PC-9 (cell line): ENCODE results near the gene PLA2R1. TPM values are rescaled to one million over a fixed set of nuclear protein-coding genes. Genes with fewer than 3 reads are reported as not detected.

Experiments
- BruUV-seq: library from RNA; stranded (reverse); fragments of 400-500 nt; replicated peaks from 2 replicates; lab custom pipeline; 2021; lab: Mats Ljungman, UMichigan
- CTCF ChIA-PET: fragments of 300-600 bp; sonication (Branson Sonifier 250); formaldehyde crosslinking; loops from one replicate; lab custom pipeline; 2022; ENCODE audit warnings: antibody characterized with exemption; lab: Charles Lee
- POLR2A ChIA-PET: fragments of 300-600 bp; sonication (Branson Sonifier 250); formaldehyde crosslinking; loops from one replicate; lab custom pipeline; 2022; ENCODE audit warnings: antibody characterized with exemption; ENCODE audit not compliant: unreplicated experiment; lab: Charles Lee
- DNase-seq, 2 experiments: peaks; one replicate each; pipeline versions ENCODE4 v3.0.0 to v3.0.0-alpha.2; 2015 to 2022; ENCODE audit warnings: mixed read lengths in 1 of 2
- H2AFZ ChIP-seq: fragments of 200-600 bp; sonication (generic); 2 replicates; pipeline ENCODE4 v1.8.1; 2017; ENCODE audit warnings: antibody characterized with exemption
- H3F3A ChIP-seq: fragments of 200-600 bp; sonication (generic); 2 replicates; pipeline ENCODE4 v1.8.1; 2017; ENCODE audit warnings: antibody characterized with exemption, mild to moderate bottlenecking, low read depth; ENCODE audit not compliant: insufficient read depth
- H3K27ac ChIP-seq: fragments of 200-600 bp; sonication (generic); 2 replicates; pipeline ENCODE4 v1.6.1; 2016; ENCODE audit warnings: mixed run types
- H3K27me3 ChIP-seq: fragments of 200-600 bp; sonication (generic); 2 replicates; pipeline ENCODE4 v1.6.1; 2016; ENCODE audit warnings: low read depth, mixed run types; ENCODE audit not compliant: insufficient read depth
- H3K36me3 ChIP-seq: fragments of 200-600 bp; sonication (generic); 2 replicates; pipeline ENCODE4 v1.6.1; 2016; ENCODE audit warnings: low read depth, mixed run types
- H3K4me1 ChIP-seq: fragments of 200-600 bp; sonication (generic); replicated peaks from 2 replicates; pipeline ENCODE4 v1.6.1; 2016; ENCODE audit warnings: mixed run types; ENCODE audit not compliant: insufficient read depth
- H3K4me2 ChIP-seq: fragments of 200-600 bp; sonication (generic); 2 replicates; pipeline ENCODE4 v1.6.1; 2017; ENCODE audit warnings: mixed run types
- H3K4me3 ChIP-seq: fragments of 200-600 bp; sonication (generic); 2 replicates; pipeline ENCODE4 v1.6.1; 2016; ENCODE audit warnings: mixed run types
- H3K79me2 ChIP-seq: fragments of 200-600 bp; sonication (generic); 2 replicates; pipeline ENCODE4 v1.6.1; 2017; ENCODE audit warnings: low read depth, mixed run types
- H3K9me2 ChIP-seq: fragments of 200-600 bp; sonication (generic); 2 replicates; pipeline ENCODE4 v1.8.1; 2017; ENCODE audit warnings: mild to moderate bottlenecking; ENCODE audit not compliant: insufficient read depth
- H3K9me3 ChIP-seq: fragments of 200-600 bp; sonication (generic); 2 replicates; pipeline ENCODE4 v1.8.1; 2016; ENCODE audit warnings: low read depth; ENCODE audit not compliant: insufficient read depth
- H4K20me1 ChIP-seq: fragments of 200-600 bp; sonication (generic); 2 replicates; pipeline ENCODE4 v1.8.1; 2017; ENCODE audit not compliant: insufficient read depth
- CTCF ChIP-seq: fragments of 200-600 bp; sonication (generic); conservative IDR thresholded peaks from 2 replicates; pipeline ENCODE4 v1.6.1; 2017; ENCODE audit warnings: mixed run types, antibody characterized with exemption, mild to moderate bottlenecking, moderate library complexity
- EZH2 ChIP-seq: fragments of 200-600 bp; sonication (generic); IDR thresholded peaks from 2 replicates; pipeline ENCODE4 v1.8.0; 2017; ENCODE audit warnings: antibody characterized with exemption, low read depth
- intact Hi-C: fragments of 100-400 bp; cut with micrococcal nuclease; formaldehyde crosslinking; loops from one replicate; pipeline ENCODE4 v1.10.0; 2022; ENCODE audit not compliant: unreplicated experiment
- total RNA-seq: library from RNA; stranded (reverse); gene quantifications from 2 replicates; pipeline ENCODE4 v1.2.3, GENCODE V29; 2021

Gene PLA2R1
- total RNA-seq, 1 experiment from 2014 or later, result 0.33 TPM

GRCh38 chr2:160105366-160105765, 43.0 kb upstream of the PLA2R1 start:
- TF ChIP-seq CTCF (no peak), EZH2 (no peak)
- no peak overlapping the region for H3K4me3 ChIP-seq
- H3K27me3 ChIP-seq, result no peaks in the 10 kb centered on the region
- intact Hi-C loops, result no loop called here
- no peaks in the 10 kb centered on the region for H3K9me3 ChIP-seq
- no peaks in the 10 kb centered on the region for H3K4me1 ChIP-seq
- DNase-seq, result no peak
- H2AFZ ChIP-seq, result no peak overlapping the region
- POLR2A ChIA-PET, result no interaction called here
- BruUV-seq, result no TSS peak
- no peaks in the 10 kb centered on the region for H3K9me2 ChIP-seq
- CTCF ChIA-PET, result no interaction called here
- peaks cover 5% of the 10 kb centered on the region; the same call in 1 of the 2 replicates for H3F3A ChIP-seq
- no peaks in the 10 kb centered on the region for H4K20me1 ChIP-seq
- H3K27ac ChIP-seq, result no peak overlapping the region
- no peak overlapping the region for H3K4me2 ChIP-seq
- H3K79me2 ChIP-seq, result no peaks in the 10 kb centered on the region
- H3K36me3 ChIP-seq, result peaks cover 24% of the 10 kb centered on the region; the same call in 1 of the 2 replicates

DNA sequence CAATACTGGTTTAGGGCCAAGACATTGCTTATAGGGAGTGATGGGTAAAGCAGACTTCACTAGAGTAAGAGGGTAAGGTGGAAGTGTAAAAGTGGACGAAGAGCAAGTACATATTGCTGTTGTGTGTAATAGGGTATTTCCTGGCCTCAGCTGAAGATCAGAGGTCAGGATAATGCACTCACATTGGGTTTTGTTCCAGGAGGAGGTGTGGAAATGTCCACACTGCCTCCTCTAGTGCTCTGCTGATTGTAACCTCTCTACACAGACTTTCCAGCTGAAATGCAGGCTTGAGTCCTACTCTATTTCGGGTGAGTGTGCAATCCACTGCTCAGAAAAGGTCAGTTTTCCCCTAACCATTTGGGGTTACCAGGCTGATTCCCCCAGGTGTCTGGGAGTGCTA, 41.7 kb upstream of the PLA2R1 start:
- no peaks in the 10 kb centered on the region for H3K9me2 ChIP-seq
- TF ChIP-seq EZH2 (no peak), CTCF (no peak)
- BruUV-seq, result no TSS peak
- H3K79me2 ChIP-seq, result no peaks in the 10 kb centered on the region
- H3K9me3 ChIP-seq, result no peaks in the 10 kb centered on the region
- intact Hi-C loops, result no loop called here
- ChIA-PET POLR2A (no interaction called here), CTCF (no interaction called here)
- no peak for DNase-seq
- H2AFZ ChIP-seq, result no peak overlapping the region
- H4K20me1 ChIP-seq, result no peaks in the 10 kb centered on the region
- no peaks in the 10 kb centered on the region for H3F3A ChIP-seq
- H3K27me3 ChIP-seq, result no peaks in the 10 kb centered on the region
- H3K4me2 ChIP-seq, result no peak overlapping the region
- H3K27ac ChIP-seq, result no peak overlapping the region
- peaks cover 18% of the 10 kb centered on the region; the same call in 1 of the 2 replicates for H3K36me3 ChIP-seq
- H3K4me1 ChIP-seq, result no peaks in the 10 kb centered on the region
- H3K4me3 ChIP-seq, result no peak overlapping the region

DNA sequence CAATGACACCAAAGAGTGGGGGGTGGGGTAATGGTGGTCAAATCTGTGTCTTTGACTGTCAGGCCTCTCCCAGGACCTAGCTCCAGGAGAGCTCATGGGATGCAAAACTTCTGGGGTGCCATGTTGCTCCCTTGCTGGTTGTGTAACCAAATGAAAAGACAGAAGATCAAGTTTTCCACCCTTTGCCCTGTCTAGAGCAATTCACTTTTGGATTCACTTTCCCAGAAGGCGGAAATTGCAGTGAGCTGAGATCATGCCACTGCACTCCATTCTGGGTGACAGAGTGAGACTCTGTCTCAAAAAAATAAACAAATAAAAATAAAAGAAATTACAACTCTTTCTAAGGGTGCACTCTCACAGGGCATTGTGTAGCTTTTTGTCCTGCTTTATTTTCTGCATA, 34.9 kb upstream of the PLA2R1 start:
- no peak overlapping the region for H3K4me2 ChIP-seq
- POLR2A ChIA-PET, result no interaction called here
- intact Hi-C loops, result no loop called here

More for the DNA sequence above, 34.9 kb upstream of the PLA2R1 start:
- no peak overlapping the region for H2AFZ ChIP-seq
- DNase-seq, result no peak
- TF ChIP-seq CTCF, result no peak
- TF ChIP-seq EZH2, result no peak
- no peaks in the 10 kb centered on the region for H3F3A ChIP-seq
- H3K36me3 ChIP-seq, result 0 out of 2 replicates have a peak, but pooled peaks cover 5% of the 10 kb centered on the region
- H3K4me1 ChIP-seq, result no peaks in the 10 kb centered on the region
- no peak overlapping the region for H3K27ac ChIP-seq
- H3K9me2 ChIP-seq, result no peaks in the 10 kb centered on the region
- no peaks in the 10 kb centered on the region for H3K27me3 ChIP-seq
- no TSS peak for BruUV-seq
- no peak overlapping the region for H3K4me3 ChIP-seq
- H3K9me3 ChIP-seq, result no peaks in the 10 kb centered on the region
- CTCF ChIA-PET, result no interaction called here
- H4K20me1 ChIP-seq, result no peaks in the 10 kb centered on the region
- H3K79me2 ChIP-seq, result no peaks in the 10 kb centered on the region
